HG03565 (cell line): ENCODE measurements around the gene SCLY.
"Not testable (repeated sequence)": the region's sequence is repeated elsewhere in the genome, so short reads cannot be mapped to it uniquely, and the experiment has no call there.

ENCODE experiments used
- ATAC-seq: cut with Tn5 transposase; IDR thresholded peaks from one replicate; pipeline ENCODE4 v1.9.1; 2021; ENCODE audit warnings: mild to moderate bottlenecking, moderate library complexity; ENCODE audit not compliant: unreplicated experiment

Gene SCLY

DNA sequence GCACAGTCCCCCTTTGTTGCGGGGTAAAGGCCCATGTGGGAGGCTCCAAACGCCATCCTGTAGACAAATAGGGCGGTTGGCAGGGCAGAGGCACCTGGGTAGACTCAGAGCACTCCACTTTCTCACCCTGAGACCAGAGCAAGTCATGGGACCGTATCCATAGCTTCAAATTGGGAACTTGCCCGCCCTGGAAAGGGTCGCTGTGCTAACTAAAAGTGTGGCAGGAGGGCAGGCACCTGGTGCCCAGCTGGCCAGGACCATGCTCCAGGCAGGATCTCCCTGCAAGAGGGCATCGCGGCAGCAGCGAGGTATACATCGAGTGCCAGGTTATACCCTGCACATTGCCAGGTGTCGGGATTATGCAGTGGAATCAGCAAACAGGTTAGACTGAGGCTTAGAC is 20.8 kb upstream of the SCLY start:
- ATAC-seq: no peak

DNA sequence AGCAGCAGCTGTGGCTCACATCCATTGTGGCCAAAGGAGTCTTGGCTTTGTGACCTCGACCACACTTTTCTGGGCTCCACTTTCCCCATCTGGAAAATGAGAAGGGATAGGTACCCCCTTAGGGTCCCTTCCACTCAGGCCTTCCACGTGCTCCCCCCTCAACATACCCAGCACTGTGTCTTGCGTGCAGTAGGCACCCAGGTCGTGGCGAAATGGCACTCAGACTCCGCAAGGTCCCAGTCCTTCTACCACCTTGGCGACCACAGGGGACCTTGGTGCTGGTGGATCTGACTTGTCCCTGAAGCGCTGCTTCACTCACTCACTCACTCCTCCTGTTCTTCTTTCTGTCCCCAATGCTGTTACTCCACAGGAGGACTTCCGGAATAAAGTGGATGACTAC is 19.9 kb upstream of the SCLY start:
- ATAC-seq: no peak

DNA sequence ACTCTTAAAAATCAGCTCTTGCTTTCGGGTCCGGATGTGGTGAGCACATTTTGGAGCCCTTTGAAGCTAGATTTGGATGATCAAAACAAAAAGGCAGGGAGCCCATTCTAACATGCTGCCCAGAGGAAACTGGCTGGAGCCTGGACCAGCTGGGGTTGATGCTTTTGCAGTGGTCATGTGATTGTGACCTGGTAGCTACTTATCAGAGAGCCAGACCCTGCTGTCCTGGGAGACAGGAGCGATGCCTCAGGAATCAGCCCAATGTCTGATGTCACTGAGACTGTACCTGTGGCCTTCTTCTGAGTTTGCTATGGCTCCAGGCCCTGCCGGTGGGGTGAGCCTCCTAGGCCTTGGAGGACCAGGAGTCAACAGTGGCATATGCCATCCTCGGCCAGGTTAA is 18.7 kb upstream of the SCLY start:
- ATAC-seq: no peak

DNA sequence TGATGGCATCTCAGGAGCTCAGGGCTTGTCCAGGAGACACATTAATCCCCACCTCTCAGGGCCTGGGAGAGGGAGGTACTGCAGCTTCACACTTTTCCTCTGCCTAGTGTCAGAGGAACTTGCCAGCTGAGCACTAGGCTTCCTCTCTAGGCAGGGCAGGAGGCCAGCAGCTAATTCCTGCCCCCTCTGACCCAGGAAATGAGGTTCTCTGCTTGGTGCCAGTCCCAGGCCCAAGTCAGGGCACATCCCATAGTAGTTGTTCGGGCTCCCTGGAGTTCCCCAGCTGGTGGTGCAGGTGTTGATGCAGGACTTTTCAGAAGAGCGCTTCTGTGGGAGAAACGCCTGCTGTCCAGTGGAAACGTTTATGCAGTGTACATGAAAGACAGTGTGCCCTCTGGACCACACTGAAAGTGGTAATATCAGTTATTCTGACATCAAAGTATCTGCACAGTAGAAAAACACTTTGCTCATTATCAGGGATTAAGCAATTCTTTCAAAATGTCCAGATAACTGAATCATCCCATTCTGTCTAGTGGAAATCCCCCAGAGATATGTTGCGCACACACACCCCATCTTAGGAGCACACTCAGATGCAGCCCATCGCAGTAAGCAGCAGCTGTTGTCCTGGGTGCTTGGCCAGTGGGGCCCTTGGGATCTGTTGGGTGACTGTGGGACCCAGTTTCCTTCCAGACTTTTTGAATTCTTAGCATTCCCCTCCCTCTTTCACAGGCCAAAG is 17.8 kb upstream of the SCLY start:
- no peak for ATAC-seq

DNA sequence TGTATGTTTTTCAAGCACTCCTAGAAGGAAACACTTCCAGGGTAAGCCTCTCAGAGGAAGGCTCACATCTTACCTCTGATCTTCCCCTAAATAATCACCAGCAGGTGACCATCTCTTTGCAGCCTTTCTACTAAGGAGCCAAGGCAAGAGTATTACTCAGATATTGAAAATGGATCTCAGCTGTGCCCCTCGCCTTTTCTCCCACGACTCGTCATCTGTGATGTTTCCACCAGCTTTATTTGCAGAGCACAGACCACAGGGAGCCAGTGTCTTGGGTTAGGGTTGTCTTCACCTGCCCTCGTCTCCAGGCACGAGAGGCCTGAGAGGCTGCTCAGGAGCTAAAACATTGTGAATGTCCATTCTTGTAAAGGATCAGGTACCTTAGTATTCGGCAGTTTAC is 16.9 kb upstream of the SCLY start:
- ATAC-seq: no peak

DNA sequence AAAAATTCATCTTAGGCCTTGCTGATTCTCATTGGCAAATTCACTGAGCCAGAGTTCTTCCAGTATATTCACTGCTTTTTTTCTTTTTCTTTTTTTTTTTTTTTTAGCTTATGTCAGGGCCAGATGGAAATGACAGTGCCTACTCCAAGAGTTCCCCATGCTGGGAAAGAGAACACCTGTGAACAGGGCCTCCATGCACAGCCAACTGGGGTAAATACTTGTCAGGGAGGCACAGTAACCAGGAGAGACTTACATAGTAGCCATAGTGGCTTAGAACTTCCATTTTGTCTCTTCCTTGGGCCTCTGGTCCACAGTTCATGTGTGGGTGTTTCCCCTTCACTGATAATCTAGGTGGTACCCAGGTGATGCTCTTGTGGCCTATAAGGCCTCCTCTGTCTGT is 15.2 kb upstream of the SCLY start:
- ATAC-seq: no peak

DNA sequence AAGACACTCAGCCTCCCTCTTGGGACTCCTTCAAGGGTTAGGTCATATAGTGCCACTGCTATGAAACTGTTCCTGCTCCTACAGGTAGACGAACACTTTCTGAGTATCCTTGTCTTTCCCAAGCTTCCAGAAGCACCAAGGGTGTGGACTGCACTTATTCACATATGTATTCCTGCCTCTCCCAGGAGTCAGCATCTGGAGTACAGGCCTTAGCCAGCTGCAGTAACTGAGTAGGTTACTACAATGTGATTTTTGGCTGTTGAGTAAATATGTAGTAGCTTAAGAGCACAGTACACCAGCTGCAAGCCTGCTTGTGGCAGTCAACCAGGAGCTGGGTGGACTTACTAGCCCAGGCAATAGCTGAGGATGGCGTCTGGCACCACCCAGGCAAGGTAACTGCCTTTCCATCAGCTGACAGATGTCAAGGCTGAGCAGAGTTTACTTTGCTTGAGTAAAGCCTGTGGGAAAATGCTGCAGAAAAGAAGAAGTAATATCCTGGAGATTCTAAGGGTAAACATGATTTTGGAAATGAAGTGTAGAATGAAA is 14.0 kb upstream of the SCLY start:
- no peak for ATAC-seq

DNA sequence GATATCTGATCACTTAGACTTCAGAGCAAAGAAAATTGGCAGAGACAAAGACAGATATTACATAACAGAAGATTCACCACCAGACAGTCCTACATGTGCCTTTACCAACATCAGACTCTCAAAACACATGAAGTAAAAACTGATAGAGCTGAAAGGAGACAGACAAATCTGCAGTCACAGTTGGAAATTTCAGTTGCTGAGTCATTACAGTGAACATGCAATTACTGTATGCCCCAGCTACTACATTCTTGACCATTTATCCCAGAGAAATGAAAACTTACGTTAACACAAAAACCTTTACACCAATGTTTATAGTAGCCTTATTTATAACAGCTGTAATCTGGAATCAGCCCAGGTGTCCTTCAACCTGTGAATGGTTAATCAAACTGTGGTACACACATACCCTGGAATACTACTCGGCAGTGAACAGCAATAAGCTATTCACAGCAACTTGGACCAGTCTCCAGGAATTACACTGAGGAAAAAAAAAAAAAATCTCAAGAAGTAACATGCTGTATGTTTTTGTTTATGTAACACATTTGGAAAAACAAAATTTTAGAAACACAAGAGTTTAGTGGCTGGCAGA is 7.5 kb upstream of the SCLY start:
- no peak for ATAC-seq

DNA sequence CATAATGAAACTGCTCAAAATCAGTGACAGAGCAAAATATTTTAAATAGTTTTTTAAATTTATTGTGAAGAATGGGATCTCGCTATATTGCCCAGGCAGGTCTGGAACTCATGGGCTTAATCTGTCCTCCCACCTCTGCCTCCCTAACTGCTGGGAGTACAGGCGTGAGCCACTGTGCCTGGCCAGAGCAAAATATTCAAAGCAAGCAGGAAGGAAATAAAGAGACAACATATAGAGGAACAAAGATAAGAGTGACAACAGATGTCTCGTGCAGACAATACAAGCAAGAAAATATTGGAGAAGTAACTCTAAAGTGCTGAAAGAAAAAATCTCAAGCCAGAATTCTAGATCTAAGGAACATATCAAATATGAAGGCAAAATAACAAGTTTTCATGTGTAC is 5.0 kb upstream of the SCLY start:
- ATAC-seq: no peak

DNA sequence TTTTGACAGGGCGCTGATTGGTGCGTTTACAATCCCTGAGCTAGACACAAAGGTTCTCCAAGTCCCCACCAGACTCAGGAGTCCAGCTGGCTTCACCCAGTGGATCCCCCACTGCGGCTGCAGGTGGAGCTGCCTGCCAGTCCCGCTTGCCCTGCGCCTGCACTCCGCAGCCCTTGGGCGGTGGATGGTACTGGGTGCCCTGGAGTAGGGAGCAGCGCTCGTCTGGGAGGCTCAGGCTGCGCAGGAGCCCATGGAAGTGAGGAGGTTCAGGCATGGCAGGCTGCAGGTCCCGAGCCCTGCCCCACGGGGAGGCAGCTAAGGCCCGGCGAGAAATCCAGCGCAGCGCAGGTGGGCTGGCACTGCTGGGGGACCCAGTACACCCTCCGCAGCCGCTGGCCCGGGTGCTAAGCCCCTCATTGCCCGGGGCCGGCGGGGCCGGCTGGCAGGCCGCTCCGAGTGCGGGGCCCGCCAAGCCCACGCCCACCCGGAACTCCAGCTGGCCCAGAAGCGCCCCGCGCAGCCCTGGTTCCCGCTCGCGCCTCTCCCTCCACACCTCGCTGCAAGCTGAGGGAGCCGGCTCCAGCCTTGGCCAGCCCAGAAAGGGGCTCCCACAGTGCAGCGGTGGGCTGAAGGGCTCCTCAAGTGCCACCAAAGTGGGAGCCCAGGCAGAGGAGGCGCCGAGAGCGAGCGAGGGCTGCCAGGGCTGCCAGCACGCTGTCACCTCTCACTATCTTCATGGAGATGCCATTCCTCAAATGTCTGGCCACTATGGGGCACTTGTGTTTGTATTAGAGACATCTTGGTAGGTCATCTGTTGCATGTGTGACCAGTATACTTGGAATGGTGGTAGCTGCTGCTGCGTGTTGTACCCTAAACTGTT is 2.9 kb upstream of the SCLY start:
- not testable (repeated sequence) for ATAC-seq

DNA sequence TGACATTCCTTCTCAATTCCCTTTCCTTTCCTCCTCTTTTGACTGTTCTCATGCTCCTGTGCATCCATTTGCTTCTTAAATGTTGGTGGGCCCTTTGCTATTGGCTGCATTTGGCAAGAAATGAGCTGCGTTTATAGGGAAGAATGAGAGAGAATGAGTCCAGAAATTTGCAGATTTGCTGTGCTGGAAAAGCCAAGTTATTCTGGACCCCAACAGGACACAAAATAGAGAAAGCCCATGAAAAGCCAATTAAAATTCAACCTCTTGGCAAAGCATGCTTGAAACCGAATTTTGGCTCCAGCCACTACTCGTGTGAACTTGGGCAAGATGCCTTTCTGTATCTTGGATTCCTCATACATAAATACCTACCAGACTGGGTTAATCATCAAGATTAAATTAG is 1.3 kb upstream of the SCLY start:
- ATAC-seq: no peak

DNA sequence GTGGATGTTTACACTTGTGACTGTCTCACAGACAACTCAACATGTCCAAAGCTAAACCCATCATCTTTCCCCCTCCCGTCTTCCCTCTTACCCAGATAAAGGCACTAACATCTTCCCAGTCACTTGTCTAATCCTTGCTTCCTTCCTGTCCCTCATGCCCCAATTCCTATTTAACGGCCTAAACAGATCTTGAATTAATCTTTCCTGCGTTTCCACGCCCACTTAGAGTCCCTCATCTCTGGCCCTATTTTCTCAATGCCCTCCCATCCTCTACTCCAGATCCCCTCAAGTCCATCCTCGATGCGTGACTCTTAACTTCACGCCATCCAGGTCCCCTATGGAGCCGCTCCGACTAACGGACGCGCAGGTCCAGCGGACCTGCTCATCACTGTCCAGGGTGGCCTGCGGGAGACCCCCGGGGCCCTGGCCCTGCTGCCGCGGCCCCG is 682 bp upstream of the SCLY start:
- ATAC-seq: no peak

DNA sequence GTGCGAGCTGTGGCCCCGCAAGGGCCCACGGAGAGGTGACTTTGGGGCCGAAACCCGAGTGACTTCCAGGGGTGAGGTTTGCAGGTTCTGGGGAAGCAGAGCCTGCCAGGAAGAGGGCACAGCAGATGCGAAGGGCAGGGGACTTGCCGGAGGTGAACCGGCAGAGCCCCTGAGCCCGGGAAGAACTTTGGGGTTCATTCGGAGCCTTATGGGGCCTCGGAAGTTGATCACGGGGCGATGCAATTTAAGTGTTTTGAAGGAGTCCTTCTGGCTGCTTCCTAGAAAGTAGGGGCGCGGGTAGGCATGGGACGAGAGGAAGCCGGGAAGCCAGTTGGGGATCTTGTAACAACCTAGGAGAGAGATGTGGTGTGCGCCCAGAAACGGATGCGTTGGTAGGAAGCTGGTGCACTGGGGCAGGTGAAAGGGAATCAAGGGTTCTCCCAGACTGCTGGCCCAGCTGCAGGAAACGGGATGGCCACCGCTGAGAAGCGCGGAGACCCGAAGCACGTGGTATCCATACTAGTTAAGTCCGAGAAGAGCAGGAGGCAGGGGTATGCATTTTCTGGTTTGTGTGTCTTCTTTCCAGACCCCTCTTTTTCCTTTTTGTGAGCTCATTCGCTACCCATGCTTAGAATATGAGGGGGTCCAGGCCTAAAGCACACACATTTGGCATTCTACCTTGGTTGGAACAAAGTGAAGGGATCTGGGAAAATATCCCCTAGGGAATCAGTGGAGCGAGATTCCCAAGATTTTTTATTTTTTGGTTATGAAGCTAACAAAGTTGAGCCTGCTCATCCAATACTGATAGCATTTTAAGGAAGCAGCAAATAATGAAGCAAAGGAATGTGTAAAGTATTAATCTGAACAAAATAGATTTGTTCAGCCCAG is 758 bp downstream of the SCLY start:
- no peak for ATAC-seq

DNA sequence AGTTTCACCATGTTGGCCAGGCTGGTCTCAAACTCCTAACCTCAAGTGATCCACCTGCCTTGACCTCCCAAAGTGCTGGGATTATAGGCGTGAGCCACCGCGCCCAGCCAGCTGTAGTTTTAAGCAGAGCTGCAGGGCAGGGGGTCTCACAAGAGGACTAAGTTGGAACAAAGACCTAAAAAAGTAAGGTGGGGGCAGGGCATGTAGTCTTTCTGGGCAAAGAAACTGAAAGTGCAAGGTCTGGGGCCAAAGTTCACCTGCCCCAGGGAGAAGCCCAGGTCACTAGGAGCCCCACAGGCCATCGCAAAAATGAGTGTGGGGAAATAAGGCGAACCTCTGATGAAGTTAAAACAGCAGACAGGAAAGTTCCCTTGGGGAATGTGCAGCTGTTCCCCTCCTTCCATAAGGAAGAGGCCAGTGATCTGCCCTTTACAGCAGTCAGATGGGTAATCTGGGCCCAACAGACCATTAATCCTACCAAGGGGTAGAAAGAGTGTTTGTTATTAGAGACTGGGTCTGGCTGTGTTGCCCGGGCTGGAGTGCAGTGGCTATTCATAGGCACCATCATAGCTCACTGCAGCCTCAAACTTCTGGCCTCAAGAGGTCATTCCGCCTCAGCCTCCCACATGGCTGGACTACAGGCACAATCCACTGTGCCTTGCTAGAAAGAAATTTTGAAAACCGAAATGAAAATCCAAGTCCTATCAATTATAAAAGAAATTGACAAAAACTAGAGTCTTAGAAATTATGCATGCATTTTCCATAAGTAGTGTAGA is 2.8 kb downstream of the SCLY start:
- ATAC-seq: no peak

DNA sequence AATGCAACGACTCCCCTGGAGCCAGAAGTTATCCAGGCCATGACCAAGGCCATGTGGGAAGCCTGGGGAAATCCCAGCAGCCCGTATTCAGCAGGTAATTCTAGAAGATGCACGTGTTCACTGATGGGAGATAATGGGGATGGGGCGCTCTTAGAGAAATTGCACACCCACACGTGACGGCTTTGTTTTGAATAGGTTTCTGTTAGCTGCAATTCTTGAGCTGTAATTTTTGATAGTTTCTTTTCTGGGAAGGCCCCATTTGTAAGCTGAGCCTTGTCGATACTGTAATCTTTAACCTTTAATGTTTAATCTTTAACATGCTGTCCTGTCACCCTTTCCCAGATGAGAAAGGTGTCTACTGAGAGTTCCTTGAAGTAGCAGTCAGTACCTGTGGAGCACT is 3.6 kb downstream of the SCLY start:
- no peak for ATAC-seq

DNA sequence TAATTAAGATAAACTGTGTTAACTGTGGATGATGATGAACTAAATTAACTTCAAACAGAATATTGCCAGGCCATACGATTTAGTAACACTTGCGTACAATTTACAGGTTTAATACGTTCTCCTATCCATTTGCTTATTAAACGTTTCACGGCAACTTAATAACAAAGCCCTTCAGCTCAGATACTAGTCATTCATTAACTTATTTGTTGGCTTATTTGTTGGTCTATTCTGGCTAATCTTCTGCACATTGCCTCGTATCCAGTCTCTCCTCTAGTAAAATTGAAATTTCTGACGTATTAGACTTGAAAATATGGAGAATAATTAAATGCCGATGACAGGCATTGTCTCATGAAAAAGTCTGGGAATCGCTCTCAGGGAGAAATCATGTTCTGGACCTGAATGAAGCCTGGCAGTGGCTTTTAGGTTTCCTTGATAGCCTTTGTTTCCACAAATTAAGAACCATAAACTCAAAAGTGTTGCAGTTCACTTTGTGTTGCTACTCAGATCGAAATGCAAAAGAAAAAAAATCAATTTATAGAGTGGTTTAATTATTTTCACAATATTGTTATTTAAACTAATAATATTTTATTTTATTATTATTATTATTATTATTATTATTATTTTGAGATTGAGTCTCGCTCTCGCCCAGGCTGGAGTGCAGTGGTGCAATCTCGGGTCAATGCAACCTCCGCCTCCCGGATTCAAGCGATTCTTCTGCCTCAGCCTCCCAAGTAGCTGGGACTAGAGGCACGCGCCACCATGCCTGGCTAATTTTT is 4.5 kb downstream of the SCLY start:
- no peak for ATAC-seq

DNA sequence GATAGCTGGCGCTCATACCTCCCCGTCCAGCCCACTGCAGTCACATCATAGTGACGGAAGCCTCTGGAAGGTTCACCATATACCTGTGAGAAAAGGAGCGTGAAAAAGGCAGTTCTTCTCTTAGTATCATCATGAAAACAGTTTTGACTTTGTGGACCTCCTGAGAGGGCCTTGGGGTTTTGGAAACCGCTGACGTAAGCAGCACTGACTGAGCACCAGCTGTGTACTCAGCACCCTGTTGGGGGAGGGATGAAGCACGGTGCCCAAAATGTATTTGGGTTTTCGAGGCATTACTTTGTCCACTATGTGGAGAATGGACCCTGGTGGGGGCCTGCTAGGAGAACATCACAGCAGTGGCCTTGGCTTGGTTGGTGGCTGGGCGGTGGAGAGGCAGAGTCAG is 5.4 kb downstream of the SCLY start:
- ATAC-seq: no peak

DNA sequence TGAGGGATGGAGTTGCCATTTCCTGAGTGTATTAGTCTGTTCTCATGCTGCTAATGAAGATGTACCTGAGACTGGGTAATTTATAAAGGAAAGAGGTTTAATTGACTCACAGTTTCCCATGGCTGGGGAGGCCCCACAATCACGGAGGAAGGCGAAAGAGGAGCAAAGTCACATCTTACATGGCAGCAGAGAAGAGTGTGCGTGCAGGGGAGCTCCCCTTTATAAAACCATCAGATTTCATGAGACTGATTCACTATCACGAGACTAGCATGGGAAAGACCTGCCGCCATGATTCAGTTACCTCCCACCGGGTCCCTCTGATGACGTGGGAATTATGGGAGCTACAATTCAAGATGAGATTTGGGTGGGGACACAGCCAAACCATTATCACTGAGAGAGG is 5.9 kb downstream of the SCLY start:
- ATAC-seq: not testable (repeated sequence)

DNA sequence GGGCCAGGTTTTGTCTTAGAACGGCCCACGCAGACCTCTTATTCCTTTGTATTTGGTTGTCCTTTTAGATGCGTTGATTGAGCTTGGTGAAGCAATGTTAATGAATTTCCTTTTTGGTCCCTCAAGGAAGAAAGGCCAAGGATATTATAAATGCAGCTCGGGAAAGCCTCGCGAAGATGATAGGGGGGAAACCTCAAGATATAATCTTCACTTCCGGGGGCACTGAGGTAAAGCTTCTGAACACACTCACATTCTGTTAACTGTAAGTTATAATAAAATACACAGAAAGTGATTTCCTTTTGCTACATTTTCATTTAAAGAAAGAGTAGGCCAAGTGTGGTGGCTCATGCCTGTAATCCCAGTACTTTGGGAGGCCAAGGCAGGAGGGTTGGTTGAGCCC is 7.1 kb downstream of the SCLY start:
- no peak for ATAC-seq
